Activated CD4-positive, alpha-beta memory T cell treated with anti-CD3 and anti-CD28 coated beads for 36 hours (primary cell): ENCODE results near the gene SOX11. TPM values are rescaled to one million over a fixed set of nuclear protein-coding genes. Genes with fewer than 3 reads are reported as not detected.
"Not testable (repeated sequence)": the region's sequence is repeated elsewhere in the genome, so short reads cannot be mapped to it uniquely, and the experiment has no call there.

Experiments
- CTCF ChIA-PET: fragments of 350-600 bp; sonication (Branson Sonifier 250); formaldehyde crosslinking; loops from one replicate; lab custom pipeline; 2021; ENCODE audit warnings: antibody characterized with exemption, inconsistent platforms; lab: Charles Lee
- POLR2A ChIA-PET: fragments of 350-600 bp; sonication (Branson Sonifier 250); formaldehyde crosslinking; loops from one replicate; lab custom pipeline; 2021; ENCODE audit warnings: antibody characterized with exemption; lab: Charles Lee
- DNase-seq: peaks from one replicate; pipeline ENCODE4 v3.0.0-alpha.2; 2020
- H3K27ac Mint-ChIP-seq: one replicate; pipeline ENCODE4 v1.8.0; 2021; ENCODE audit warnings: mixed read lengths
- H3K27me3 Mint-ChIP-seq: one replicate; pipeline ENCODE4 v1.8.0; 2021; ENCODE audit warnings: mixed read lengths
- H3K36me3 Mint-ChIP-seq: one replicate; pipeline ENCODE4 v1.8.0; 2021; ENCODE audit warnings: mixed read lengths
- H3K4me1 Mint-ChIP-seq: one replicate; pipeline ENCODE4 v1.8.0; 2021; ENCODE audit warnings: low read depth, mixed read lengths
- H3K4me3 Mint-ChIP-seq: one replicate; pipeline ENCODE4 v1.8.0; 2021; ENCODE audit warnings: mild to moderate bottlenecking, mixed read lengths
- H3K9me3 Mint-ChIP-seq: one replicate; pipeline ENCODE4 v1.8.0; 2021; ENCODE audit warnings: mixed read lengths
- intact Hi-C: fragments of 100-400 bp; cut with micrococcal nuclease; formaldehyde crosslinking; loops from one replicate; pipeline ENCODE4 v1.15.1; 2023
- total RNA-seq, 2 experiments: library from RNA; stranded (reverse); gene quantifications; one replicate each; pipeline ENCODE4 v1.2.3, GENCODE V29; 2021

Gene SOX11
- not detected for total RNA-seq

DNA sequence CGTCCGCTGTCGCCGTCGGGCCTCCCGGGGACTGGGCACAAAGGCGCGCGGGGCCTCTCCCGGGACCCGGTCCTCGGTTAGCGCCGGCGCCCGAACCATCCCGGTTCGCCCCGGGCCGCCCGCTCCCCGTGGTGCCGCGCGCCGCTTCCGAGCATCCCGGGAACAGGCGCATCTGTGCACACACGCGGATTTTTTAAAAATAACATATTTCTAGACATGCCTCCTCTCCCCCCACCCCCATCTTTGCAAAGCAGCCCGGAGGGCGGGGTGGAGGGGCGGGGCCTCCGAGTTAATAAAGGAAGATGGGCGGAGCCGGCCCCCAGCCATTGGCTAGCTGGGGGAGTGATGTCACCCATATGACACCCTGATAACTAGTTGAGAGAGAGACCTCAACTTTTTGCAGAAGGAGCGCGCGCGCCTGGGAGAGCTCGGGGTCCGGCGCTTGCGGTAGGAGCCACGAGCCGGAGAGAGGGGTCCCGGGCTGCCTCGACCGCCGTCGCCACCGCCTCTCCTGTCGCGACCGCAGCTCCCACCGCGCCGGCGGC is at the start of gene SOX11:
TSS of gene SOX11 (plus strand) at position 400 of the 545 bp plus-strand sequence. CDS start 338 bp downstream, outside the sequence.
- Mint-ChIP-seq H3K36me3 (peaks cover 4% of the 10 kb centered on the region), H3K27ac (no peak within 1 kb of the TSS), H3K4me1 (peaks cover 11% of the 10 kb centered on the region), H3K27me3 (peaks cover 47% of the 10 kb centered on the region), H3K9me3 (no peaks in the 10 kb centered on the region), H3K4me3 (no peak within 1 kb of the TSS)
- DNase-seq = no peak
- POLR2A ChIA-PET = no interaction called here
- CTCF ChIA-PET = no interaction called here
- intact Hi-C loops = no loop called here

DNA sequence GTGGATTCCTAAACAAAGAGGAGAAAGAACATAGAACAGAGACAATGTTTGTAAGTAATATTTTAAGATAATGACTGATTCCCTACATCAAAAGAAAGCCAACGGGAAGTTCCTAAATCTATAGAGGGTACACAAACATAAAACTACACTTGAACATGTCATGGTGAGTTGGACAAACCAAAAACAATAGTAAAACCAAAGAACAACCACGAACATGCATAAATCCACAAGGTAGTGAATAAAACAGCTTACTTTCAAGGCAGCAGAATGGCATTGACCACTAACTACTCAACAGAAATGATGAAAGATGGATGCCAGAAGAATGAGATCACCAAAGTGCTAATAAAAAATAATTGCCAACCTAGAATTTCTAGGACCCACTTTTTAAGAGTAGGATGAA is 39.5 kb upstream of the SOX11 start:
- H3K27me3 Mint-ChIP-seq, H3K36me3 Mint-ChIP-seq, H3K4me3 Mint-ChIP-seq, DNase-seq, POLR2A ChIA-PET, H3K4me1 Mint-ChIP-seq, intact Hi-C loops, CTCF ChIA-PET, H3K9me3 Mint-ChIP-seq, H3K27ac Mint-ChIP-seq: not testable (repeated sequence)

DNA sequence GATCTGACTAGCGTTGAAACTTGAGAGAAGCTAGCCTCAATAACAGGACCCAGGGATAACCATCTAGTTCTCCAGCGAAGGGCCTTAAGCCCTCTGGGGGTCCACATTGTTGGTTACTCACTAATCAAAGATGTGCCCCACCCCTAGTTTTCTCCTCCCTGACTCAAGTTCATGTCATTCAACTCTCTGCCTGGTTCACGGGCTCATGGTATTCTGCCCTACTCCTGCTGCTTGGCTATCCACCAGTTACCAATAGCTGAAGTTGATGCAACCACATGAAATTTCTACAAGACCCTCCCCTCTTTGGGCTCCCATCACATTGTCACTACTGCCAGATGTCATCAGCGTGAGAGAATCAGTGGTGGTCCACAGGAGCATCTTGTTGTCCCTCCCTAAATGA is 38.4 kb upstream of the SOX11 start:
- H3K9me3 Mint-ChIP-seq, POLR2A ChIA-PET, DNase-seq, H3K36me3 Mint-ChIP-seq, H3K4me1 Mint-ChIP-seq, H3K27ac Mint-ChIP-seq, intact Hi-C loops, CTCF ChIA-PET, H3K27me3 Mint-ChIP-seq, H3K4me3 Mint-ChIP-seq: not testable (repeated sequence)

DNA sequence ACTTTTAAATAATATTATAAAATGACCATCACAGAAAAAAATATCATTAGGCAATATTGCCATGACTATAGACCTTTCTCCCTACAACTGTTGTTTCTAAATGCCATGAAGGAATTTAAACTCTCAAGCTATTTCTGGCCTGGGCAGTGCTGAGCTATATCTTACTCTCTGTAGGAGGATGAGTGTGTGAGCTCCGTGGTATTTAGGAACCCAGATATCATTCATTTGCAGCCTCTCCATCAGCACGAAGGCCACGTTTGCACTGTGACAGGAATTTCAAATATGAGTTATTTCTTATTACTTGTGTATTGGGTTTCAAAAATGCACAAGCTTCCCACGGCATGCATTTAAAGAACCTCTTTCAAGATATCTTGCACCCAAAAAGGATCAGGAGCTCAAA is 35.0 kb upstream of the SOX11 start:
- H3K27ac Mint-ChIP-seq = no peak overlapping the region
- no peaks in the 10 kb centered on the region for H3K27me3 Mint-ChIP-seq
- H3K36me3 Mint-ChIP-seq = no peaks in the 10 kb centered on the region
- no peak overlapping the region for H3K4me3 Mint-ChIP-seq
- H3K9me3 Mint-ChIP-seq = no peaks in the 10 kb centered on the region
- H3K4me1 Mint-ChIP-seq = no peaks in the 10 kb centered on the region
- POLR2A ChIA-PET = no interaction called here
- intact Hi-C loops = no loop called here
- CTCF ChIA-PET = no interaction called here
- DNase-seq = no peak

GRCh38 chr2:5660591-5660990 is 31.6 kb upstream of the SOX11 start:
- ChIA-PET POLR2A (no interaction called here), CTCF (no interaction called here)
- H3K9me3 Mint-ChIP-seq = no peaks in the 10 kb centered on the region
- intact Hi-C loops = no loop called here
- no peak for DNase-seq
- no peak overlapping the region for H3K4me3 Mint-ChIP-seq
- H3K36me3 Mint-ChIP-seq = no peaks in the 10 kb centered on the region
- H3K4me1 Mint-ChIP-seq = no peaks in the 10 kb centered on the region
- H3K27ac Mint-ChIP-seq = no peak overlapping the region
- H3K27me3 Mint-ChIP-seq = no peaks in the 10 kb centered on the region

DNA sequence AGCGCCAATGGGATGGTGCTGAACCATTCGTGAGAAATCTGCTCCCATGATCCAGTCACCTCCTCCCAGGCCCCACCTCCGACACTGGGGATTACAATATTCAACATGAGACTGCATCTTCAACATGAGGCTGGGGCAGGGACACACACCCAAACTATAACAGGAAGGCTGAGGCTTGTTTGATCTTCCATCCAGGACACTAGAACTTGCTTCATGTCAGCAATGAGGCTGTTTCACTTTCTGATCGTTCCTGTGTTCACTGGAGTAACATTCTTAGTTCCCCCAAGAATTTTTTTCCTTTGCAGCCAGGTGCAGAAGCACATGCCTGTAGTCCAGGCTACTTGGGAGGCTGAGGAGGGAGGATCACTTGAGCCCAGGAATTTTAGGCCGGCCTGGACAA is 30.8 kb upstream of the SOX11 start:
- Mint-ChIP-seq H3K4me3 (no peak overlapping the region), H3K4me1 (no peaks in the 10 kb centered on the region), H3K27ac (no peak overlapping the region), H3K36me3 (no peaks in the 10 kb centered on the region), H3K9me3 (no peaks in the 10 kb centered on the region), H3K27me3 (no peaks in the 10 kb centered on the region)
- intact Hi-C loops = no loop called here
- no peak for DNase-seq
- CTCF ChIA-PET = no interaction called here
- POLR2A ChIA-PET = no interaction called here

- H3K9me3 Mint-ChIP-seq = no peaks in the 10 kb centered on the region
- no peak for DNase-seq
- ChIA-PET CTCF (no interaction called here), POLR2A (no interaction called here)
- H3K4me3 Mint-ChIP-seq = no peak overlapping the region
- no peaks in the 10 kb centered on the region for H3K4me1 Mint-ChIP-seq
- H3K36me3 Mint-ChIP-seq = no peaks in the 10 kb centered on the region
- intact Hi-C loops = no loop called here
- no peak overlapping the region for H3K27ac Mint-ChIP-seq
- H3K27me3 Mint-ChIP-seq = no peaks in the 10 kb centered on the region
These were observed 27.9 kb upstream of the SOX11 start for GRCh38 chr2:5664278-5664681.

- DNase-seq = no peak
- intact Hi-C loops = no loop called here
- POLR2A ChIA-PET = no interaction called here
- Mint-ChIP-seq H3K36me3 (no peaks in the 10 kb centered on the region), H3K4me1 (no peaks in the 10 kb centered on the region), H3K4me3 (no peak overlapping the region), H3K9me3 (no peaks in the 10 kb centered on the region), H3K27ac (no peak overlapping the region), H3K27me3 (no peaks in the 10 kb centered on the region)
- CTCF ChIA-PET = no interaction called here
These were observed 27.1 kb upstream of the SOX11 start for GRCh38 chr2:5665066-5665465.

DNA sequence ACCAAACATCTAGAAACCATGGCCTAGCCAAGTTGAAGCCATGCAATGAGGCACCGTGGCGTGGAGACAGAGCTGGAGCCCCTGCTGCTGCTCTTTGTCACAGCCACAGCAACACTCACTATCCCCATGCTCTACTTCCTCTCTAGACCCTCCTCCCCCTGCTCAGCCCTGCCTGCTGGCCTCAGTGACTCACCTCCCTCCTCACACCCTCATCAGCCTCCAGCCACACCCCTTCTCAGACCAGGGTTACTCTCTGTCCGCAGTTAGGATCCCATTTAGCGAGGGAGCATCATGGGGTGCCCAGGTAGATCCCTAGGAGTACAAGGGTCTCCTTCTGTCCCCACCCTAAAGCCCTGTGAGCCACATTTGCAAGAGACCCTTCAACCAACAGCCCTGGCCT is 25.4 kb upstream of the SOX11 start:
- Mint-ChIP-seq H3K36me3 (no peaks in the 10 kb centered on the region), H3K27me3 (no peaks in the 10 kb centered on the region), H3K4me3 (no peak overlapping the region), H3K4me1 (no peaks in the 10 kb centered on the region), H3K9me3 (no peaks in the 10 kb centered on the region), H3K27ac (no peak overlapping the region)
- intact Hi-C loops = no loop called here
- CTCF ChIA-PET = no interaction called here
- no peak for DNase-seq
- POLR2A ChIA-PET = no interaction called here

GRCh38 chr2:5667655-5668054 is 24.5 kb upstream of the SOX11 start:
- POLR2A ChIA-PET, H3K27ac Mint-ChIP-seq, DNase-seq, H3K36me3 Mint-ChIP-seq, H3K4me3 Mint-ChIP-seq, CTCF ChIA-PET, H3K9me3 Mint-ChIP-seq, intact Hi-C loops, H3K4me1 Mint-ChIP-seq, H3K27me3 Mint-ChIP-seq: not testable (repeated sequence)

GRCh38 chr2:5668682-5669250 is 23.4 kb upstream of the SOX11 start:
- intact Hi-C loops = no loop called here
- POLR2A ChIA-PET = no interaction called here
- Mint-ChIP-seq H3K4me3 (no peak overlapping the region), H3K27ac (no peak overlapping the region), H3K4me1 (no peaks in the 10 kb centered on the region), H3K27me3 (peaks cover 5% of the 10 kb centered on the region), H3K36me3 (no peaks in the 10 kb centered on the region), H3K9me3 (no peaks in the 10 kb centered on the region)
- no peak for DNase-seq
- CTCF ChIA-PET = no interaction called here

GRCh38 chr2:5672749-5673144 is 19.4 kb upstream of the SOX11 start:
- intact Hi-C loops = no loop called here
- no peaks in the 10 kb centered on the region for H3K36me3 Mint-ChIP-seq
- peaks cover 18% of the 10 kb centered on the region for H3K27me3 Mint-ChIP-seq
- H3K9me3 Mint-ChIP-seq = no peaks in the 10 kb centered on the region
- no peaks in the 10 kb centered on the region for H3K4me1 Mint-ChIP-seq
- ChIA-PET POLR2A (no interaction called here), CTCF (no interaction called here)
- no peak for DNase-seq
- H3K27ac Mint-ChIP-seq = no peak overlapping the region
- H3K4me3 Mint-ChIP-seq = no peak overlapping the region

DNA sequence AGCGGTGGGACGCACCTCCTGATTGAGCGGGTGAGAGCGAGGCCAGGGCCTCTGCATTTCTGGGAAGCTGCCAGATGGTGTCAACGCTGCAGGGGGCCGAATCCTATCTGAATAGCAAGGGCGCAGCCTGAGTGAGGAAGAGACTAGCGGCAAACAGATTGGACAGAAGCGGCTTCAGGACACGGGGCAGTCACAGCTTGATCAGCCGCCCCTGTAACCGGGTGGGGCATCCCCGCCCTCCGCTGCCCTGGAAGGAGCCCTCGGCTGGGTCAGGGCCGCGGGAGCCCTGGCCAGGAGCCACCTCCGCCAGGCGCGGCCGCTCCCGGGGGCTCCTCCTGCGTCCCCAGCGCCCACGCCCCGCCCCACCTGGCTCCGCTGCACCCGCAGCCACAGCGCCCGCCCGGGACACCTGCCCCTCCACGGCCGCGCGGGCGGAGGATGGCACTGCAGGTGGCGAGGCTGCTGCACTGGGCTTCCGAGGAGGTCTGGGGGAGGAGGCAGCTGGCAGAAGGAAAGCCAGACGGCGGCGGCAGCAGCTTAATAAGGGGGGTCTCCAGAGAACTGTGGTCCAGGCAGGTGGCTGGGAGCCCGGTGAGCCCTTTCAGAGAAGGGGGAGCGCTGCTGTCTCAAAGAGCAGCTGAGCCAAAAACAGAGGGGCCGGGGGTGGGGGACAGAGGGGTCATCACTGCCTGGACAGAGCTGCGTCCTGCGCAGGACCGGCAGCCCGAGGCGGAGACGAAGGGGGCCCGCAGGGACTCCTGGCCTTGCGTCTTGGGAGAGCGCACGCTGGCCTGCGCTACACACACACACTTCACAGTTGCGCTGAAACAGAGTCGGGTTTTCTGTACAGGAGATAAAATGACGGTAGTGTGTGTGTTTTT is 18.8 kb upstream of the SOX11 start:
- ChIA-PET POLR2A (no interaction called here), CTCF (no interaction called here)
- H3K9me3 Mint-ChIP-seq = no peaks in the 10 kb centered on the region
- no peak overlapping the region for H3K27ac Mint-ChIP-seq
- intact Hi-C loops = no loop called here
- peaks cover 18% of the 10 kb centered on the region for H3K27me3 Mint-ChIP-seq
- H3K4me3 Mint-ChIP-seq = no peak overlapping the region
- H3K36me3 Mint-ChIP-seq = no peaks in the 10 kb centered on the region
- no peak for DNase-seq
- no peaks in the 10 kb centered on the region for H3K4me1 Mint-ChIP-seq
